ENCODE data around the gene SELENOO. TPM values are rescaled to one million over a fixed set of nuclear protein-coding genes. Genes with fewer than 3 reads are reported as not detected.

Gene SELENOO
- total RNA-seq, 1 experiment from 2014 or later = 27.0 TPM

DNA sequence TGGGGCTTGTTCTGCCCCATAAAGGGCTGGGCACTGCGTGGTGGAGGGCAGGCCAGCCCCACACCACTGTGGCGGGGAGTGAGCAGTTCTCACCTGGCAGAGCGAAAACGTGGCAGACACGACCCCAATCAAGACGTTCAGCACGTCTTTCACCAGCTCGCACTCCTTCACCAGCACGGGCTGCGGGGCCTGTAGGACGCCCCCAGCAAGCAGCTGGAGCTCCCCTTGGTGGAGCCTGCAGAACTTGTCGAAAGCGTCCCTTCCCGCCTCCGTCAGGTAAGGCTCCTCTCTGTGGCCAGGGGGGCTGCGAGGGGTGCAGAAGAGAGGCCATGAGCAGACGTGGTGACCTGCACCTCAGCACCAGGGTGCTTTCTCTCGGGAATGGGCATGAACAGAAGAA lies 32.4 kb downstream of the SELENOO start:
- Mint-ChIP-seq H3K36me3 (peaks cover 12% of the 10 kb centered on the region), H3K4me3 (no peak overlapping the region), H3K27ac (no peak overlapping the region), H3K4me1 (no peaks in the 10 kb centered on the region; the same call in 1 of the 2 replicates), H3K9me3 (peaks cover 11% of the 10 kb centered on the region), H3K27me3 (ENCODE audit: low read depth) (no peaks in the 10 kb centered on the region)
- POLR2A ChIA-PET = no interaction called here
- CTCF ChIA-PET = interaction anchor here (0.5 to 1.2 kb wide), 3 partner anchors 8 to 265 kb away, joined by 3 to 6 read pairs (median 3); no protein-coding TSS in a partner anchor
- TF ChIP-seq TP53 (CRISPR knock-in tag; IDR thresholded peaks at IDR 0.05) = no peak
- no peak for TF ChIP-seq SOX15 (CRISPR knock-in tag; IDR thresholded peaks at IDR 0.05)
- no peak for TF ChIP-seq USF2 (CRISPR knock-in tag; IDR thresholded peaks at IDR 0.05)
- TF ChIP-seq ZNF138 (CRISPR knock-in tag; conservative IDR thresholded peaks at IDR 0.05) = no peak
- TF ChIP-seq, protein P1, sequence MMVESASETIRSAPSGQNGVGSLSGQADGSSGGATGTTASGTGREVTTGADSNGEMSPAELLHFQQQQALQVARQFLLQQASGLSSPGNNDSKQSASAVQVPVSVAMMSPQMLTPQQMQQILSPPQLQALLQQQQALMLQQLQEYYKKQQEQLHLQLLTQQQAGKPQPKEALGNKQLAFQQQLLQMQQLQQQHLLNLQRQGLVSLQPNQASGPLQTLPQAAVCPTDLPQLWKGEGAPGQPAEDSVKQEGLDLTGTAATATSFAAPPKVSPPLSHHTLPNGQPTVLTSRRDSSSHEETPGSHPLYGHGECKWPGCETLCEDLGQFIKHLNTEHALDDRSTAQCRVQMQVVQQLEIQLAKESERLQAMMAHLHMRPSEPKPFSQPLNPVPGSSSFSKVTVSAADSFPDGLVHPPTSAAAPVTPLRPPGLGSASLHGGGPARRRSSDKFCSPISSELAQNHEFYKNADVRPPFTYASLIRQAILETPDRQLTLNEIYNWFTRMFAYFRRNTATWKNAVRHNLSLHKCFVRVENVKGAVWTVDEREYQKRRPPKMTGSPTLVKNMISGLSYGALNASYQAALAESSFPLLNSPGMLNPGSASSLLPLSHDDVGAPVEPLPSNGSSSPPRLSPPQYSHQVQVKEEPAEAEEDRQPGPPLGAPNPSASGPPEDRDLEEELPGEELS (CRISPR knock-in tag; IDR thresholded peaks at IDR 0.05) = no peak
- TF ChIP-seq, protein P2, sequence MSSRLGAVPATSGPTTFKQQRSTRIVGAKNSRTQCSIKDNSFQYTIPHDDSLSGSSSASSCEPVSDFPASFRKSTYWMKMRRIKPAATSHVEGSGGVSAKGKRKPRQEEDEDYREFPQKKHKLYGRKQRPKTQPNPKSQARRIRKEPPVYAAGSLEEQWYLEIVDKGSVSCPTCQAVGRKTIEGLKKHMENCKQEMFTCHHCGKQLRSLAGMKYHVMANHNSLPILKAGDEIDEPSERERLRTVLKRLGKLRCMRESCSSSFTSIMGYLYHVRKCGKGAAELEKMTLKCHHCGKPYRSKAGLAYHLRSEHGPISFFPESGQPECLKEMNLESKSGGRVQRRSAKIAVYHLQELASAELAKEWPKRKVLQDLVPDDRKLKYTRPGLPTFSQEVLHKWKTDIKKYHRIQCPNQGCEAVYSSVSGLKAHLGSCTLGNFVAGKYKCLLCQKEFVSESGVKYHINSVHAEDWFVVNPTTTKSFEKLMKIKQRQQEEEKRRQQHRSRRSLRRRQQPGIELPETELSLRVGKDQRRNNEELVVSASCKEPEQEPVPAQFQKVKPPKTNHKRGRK (CRISPR knock-in tag; IDR thresholded peaks at IDR 0.05; ENCODE audit: borderline replicate concordance) = no peak
- TF ChIP-seq ZNF219 (CRISPR knock-in tag; IDR thresholded peaks at IDR 0.05; ENCODE audit: borderline replicate concordance) = no peak
- no peak for TF ChIP-seq TEAD4 (CRISPR knock-in tag; IDR thresholded peaks at IDR 0.05)
- no peak for TF ChIP-seq GRHL2 (CRISPR knock-in tag; IDR thresholded peaks at IDR 0.05; ENCODE audit: insufficient replicate concordance, severe bottlenecking)
- TF ChIP-seq, protein P3, sequence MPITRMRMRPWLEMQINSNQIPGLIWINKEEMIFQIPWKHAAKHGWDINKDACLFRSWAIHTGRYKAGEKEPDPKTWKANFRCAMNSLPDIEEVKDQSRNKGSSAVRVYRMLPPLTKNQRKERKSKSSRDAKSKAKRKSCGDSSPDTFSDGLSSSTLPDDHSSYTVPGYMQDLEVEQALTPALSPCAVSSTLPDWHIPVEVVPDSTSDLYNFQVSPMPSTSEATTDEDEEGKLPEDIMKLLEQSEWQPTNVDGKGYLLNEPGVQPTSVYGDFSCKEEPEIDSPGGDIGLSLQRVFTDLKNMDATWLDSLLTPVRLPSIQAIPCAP (CRISPR knock-in tag; IDR thresholded peaks at IDR 0.05) = no peak
- no peak for TF ChIP-seq ETV6 (CRISPR knock-in tag; IDR thresholded peaks at IDR 0.05)
- TF ChIP-seq SMAD3 (CRISPR knock-in tag; IDR thresholded peaks at IDR 0.05; ENCODE audit: borderline replicate concordance) = no peak
- TF ChIP-seq ATF1 (CRISPR knock-in tag; IDR thresholded peaks at IDR 0.05) = no peak
- no peak for TF ChIP-seq ZNF532 (CRISPR knock-in tag; IDR thresholded peaks at IDR 0.05; ENCODE audit: borderline replicate concordance)
- TF ChIP-seq MLX (CRISPR knock-in tag; IDR thresholded peaks at IDR 0.05) = no peak
- TF ChIP-seq RORB (CRISPR knock-in tag; IDR thresholded peaks at IDR 0.05) = no peak
- no peak for TF ChIP-seq ATF3 (CRISPR knock-in tag; conservative IDR thresholded peaks at IDR 0.05)
- DNase-seq (ENCODE audit: low spot score) (no peak), ATAC-seq (no peak)

Data from WTC11 (cell line).